HG03457 (cell line): ENCODE data around the gene KCNJ8.
"Not testable (repeated sequence)": the region's sequence is repeated elsewhere in the genome, so short reads cannot be mapped to it uniquely, and the experiment has no call there.

Source experiments
- ATAC-seq: cut with Tn5 transposase; IDR thresholded peaks from one replicate; pipeline ENCODE4 v1.9.1; 2021; ENCODE audit warnings: moderate number of reproducible peaks; ENCODE audit not compliant: unreplicated experiment

The KCNJ8 gene

DNA sequence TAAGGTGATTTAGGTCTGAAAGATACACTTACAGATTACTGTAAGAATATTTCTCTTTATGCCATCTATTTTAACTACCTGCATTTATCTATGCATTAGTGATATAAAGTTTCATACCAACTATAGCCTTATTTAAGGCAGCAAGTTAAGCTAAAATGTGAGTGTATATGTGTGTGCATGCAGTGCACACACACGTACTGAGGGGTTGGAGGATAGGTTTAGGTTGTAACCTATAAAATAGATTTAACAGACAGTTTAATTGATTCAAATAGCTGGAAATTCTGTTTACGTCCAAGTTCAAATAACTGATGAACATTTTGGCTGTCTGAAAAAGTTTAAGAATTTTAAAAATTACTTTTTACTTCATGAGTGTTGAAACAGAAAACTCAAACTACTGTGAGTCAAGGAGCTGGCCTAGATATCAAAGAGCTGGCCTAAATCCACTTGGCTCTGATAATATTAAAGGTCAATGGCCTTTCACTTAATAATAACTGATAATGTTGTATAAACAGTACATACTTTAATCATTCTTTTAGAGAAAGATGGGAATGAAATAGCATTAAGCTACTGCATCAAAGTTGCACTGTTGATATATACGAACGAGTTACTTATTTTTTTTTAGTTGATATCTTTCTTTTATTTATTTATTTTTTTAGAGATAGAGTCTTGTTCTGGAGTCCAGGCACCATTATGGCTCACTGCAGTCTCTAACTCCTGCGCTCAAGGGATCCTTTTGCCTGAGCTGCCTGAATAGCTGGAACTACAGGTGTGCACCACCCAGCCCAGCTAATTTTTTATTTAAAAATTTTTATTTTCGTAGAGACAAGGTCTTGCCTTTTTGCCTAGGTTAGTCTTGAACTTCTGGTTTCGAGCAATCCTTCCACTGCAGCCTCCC lies 13.8 kb upstream of the KCNJ8 start:
- no peak for ATAC-seq

GRCh38 chr12:21786041-21786531 lies 11.6 kb upstream of the KCNJ8 start:
- no peak for ATAC-seq

DNA sequence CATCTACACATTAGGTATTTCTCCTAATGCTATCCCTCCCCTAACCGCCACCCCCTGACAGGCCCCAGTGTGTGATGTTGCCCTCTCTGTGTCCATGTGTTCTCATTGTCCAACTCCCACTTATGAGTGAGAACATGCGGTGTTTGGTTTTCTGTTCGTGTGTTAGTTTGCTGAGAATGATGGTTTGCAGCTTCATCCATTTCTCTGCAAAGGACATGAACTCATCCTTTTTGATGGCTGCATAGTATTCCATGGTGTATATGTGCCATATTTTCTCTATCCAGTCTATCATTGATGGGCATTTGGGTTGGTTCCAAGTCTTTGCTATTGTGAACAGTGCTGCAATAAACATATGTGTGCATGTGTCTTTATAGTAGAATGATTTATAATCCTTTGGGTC lies 8.2 kb upstream of the KCNJ8 start:
- not testable (repeated sequence) for ATAC-seq

- ATAC-seq: no peak
Observed at GRCh38 chr12:21780786-21781185, 6.3 kb upstream of the KCNJ8 start.

DNA sequence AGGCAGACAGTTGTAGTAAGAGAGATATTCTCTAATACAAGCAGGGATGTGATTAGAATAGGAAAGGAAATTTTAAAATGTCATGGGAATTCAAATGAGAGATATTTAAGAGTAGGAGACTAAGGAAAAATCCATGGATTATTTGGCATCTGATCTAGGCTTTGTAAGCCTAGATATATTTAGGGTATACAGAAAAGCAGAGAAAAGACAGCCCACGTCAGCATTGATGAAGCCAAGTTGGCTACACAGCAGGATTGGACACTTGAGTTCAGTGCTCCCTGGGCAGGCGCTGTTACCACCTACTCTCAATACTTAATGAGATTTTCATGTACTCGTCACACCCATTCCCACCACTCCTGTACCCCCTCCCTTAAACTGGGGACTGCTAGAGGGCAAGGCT lies 1.7 kb upstream of the KCNJ8 start:
- ATAC-seq: no peak

DNA sequence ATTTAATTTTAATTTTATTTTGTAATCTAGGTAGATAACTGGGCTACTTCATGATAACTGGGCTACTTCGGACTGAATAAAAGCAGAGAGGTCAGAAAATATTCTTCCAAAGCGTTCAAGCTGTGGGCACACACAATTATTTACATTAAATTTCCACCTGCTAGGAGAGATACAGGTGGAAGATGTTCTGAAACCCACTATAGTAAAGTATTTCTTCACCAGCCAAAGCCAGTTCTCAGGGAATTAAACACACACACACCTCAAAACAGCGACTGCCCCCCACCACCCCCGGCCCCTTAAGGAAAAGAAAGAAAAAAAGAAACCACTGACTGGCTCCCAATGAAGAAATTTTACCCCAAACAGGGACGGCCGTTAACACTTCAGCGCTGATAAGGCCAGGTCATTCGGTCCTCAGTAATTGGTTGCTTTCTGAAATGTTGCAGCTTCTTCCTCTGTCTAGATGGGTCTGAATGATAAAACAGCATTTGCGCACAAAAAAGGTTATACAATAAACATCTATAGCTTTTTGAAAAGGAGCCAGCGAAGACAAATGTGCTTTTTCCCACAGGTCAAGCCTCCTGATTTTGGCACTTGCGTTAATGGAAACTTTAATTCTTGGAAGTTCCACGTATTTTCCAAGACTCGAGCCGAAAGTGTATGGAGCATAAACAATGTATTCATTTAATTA lies 771 bp upstream of the KCNJ8 start:
- ATAC-seq: no peak

GRCh38 chr12:21773806-21774205 lies 700 bp downstream of the KCNJ8 start:
- ATAC-seq: no peak

DNA sequence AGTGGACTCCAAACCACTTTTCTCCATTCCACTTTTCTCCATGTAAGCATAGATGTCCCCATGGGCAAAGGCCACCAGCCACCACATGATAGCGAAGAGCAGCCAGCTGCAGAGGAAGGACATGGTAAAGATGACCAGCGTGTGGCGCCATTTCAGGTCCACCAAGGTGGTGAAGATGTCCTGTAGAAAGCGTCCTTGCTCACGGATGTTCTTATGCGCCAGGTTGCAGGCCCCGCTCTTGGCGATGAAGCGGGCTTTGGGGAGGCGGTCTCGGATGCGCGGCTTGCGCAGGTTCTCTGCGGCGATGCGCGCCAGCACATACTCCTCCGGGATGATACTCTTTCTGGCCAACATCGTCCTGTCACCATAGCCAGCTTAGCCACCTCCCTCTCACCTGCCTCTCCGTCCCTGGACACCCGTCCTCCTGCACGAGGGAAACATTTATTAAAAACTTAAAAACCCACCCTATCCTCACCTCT lies 1.2 kb downstream of the KCNJ8 start:
- ATAC-seq: no peak

- no peak for ATAC-seq
Observed at GRCh38 chr12:21771311-21771710, 3.2 kb downstream of the KCNJ8 start.

DNA sequence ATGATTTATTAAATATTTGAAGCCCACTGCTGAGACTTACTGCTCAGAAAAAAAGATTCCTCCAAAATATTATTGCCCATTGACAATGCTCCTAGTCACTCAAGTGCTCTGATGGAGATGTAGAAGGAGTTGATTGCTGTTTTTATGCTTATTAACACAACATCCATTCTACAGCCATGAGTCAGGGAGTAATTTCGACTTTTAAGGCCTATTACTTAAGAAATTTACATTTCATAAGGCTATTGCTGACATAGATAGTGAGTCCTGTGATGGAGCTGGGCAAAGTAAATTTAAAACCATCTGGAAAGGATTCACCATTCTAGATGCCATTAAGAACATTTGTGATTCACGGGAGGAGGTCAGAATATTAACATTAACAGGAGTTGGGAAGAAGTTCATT lies 5.2 kb downstream of the KCNJ8 start:
- no peak for ATAC-seq

DNA sequence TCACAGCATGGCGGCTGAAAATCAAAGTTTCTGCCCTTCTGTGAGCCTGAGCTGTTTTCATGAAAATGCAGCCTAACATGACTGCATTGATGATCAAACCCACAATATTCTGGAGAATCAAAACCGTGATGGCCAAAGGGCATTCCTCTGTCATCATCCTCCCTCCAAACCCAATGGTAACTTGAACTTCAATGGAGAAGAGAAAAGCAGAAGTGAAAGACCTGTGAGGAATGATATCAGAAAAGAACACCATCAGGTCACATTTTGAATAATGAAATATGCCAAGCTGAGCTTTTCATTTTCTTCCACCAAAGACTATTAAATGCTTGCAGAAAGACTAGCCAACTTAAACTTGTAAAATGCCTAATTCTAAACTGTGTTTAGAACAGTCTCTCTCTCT lies 8.1 kb downstream of the KCNJ8 start:
- no peak for ATAC-seq

DNA sequence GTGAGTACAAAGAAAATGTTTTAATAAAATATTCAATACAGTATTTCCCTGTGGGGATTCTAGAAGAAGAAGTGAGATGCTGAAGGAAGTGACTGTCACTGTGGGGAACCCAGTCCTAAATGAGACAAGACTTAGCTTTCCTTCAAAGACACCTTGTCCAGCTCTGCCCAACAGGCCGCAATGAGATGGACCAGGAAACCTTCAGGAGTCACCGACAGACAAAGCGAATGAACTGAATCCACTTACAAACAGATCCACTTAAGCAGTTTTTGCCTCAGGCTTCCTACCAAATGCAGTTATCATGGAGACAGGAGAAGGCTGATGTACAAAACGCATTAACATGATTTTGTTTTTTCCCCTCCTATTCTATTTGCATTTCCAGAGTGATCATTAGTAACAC lies 9.6 kb downstream of the KCNJ8 start:
- ATAC-seq: no peak

DNA sequence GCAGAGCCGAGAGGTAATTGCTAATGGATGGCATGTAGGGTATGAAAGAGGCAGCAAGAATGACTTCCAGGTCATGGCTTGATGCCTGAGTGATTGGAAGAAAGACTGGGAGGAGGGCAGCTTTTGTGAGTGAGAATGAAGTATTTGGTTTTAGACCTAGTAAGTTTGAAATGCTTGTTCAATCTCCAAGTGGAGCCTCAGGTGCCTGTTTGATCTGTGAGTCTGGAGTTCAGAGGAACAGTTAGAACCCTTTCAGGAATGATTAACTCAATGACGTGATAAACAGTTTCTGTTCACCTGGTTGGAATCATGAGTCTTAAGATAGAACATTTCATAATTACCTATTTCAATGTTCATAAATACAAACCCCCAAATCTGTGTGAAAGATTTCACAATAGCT lies 10.4 kb downstream of the KCNJ8 start:
- ATAC-seq: no peak

DNA sequence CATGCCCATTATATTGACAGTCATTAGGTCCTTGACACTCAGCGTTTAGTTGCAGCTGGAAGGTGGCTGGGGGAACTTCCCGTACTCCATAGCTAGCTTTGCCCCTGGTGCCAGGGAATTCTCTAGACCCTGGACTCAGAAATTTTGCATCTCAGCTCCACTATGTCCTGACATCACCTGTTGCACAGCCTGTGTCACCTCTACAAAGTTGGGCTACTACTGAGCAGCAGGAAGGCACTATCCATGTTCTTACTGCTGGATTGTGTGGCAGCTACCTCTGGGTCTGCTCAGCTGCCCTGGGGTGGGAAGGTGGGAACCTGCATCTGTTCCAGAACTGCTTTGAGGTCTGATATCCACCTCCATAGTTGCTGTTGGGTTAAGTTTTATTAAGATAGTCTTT lies 11.0 kb downstream of the KCNJ8 start:
- no peak for ATAC-seq

DNA sequence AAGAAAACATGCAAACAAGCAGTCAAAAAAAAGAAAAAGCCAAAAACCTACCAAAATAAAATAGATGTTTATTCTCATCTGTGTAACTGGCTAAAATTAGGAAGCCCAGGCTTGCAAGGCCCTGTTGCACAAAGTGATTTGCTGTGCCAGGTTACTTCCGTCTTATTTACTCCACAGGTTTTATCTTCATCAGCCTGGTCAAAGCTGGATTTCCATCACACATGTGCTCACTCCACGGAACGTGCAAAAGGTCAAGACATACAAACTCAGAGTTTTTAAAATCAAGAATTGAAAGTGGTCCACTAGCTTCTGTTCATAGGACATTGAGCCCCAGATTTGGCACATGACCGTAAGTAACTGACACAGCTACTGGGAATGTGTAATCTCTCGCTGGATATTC lies 14.8 kb downstream of the KCNJ8 start:
- ATAC-seq: no peak

- no peak for ATAC-seq
Observed at GRCh38 chr12:21757735-21758134, 16.8 kb downstream of the KCNJ8 start.

GRCh38 chr12:21756699-21757098 lies 17.8 kb downstream of the KCNJ8 start:
- no peak for ATAC-seq

GRCh38 chr12:21751517-21751916 lies 23.0 kb downstream of the KCNJ8 start:
- no peak for ATAC-seq

DNA sequence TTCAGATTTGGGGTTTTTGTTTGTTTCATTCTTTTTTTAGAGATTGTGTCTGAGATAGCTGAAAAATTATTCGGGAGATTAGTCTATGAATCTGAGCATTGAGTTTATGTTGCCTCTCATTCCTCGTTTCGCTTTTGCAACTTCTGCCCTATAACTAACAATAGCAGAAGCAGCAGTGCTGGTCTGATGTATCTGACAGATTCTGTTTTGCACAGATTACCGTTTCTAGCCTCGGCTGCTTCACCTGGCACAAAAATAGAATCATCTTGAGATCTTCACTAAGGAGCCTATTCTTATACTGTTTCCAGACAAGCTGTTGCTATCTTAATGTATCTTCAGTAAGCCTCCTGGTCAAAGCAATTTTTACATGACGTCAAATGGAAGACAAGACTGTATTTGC lies 29.2 kb downstream of the KCNJ8 start:
- no peak for ATAC-seq

GRCh38 chr12:21731144-21731543 lies 43.4 kb downstream of the KCNJ8 start:
- no peak for ATAC-seq

- no peak for ATAC-seq
Observed at GRCh38 chr12:21725731-21726130, 48.8 kb downstream of the KCNJ8 start.
